ENCODE results near the gene OPN1MW3.
"Not testable (repeated sequence)": the region's sequence is repeated elsewhere in the genome, so short reads cannot be mapped to it uniquely, and the experiment has no call there.

OPN1MW3 gene

GRCh38 chrX:154257282-154257681 is at the start of gene OPN1MW3:
Gene OPN1MW3 (plus strand): TSS chrX:154257582. CDS start chrX:154257620, 38 bp downstream.
- not testable (repeated sequence) for DNase-seq

GRCh38 chrX:154209670-154210418 is 47.5 kb upstream of the OPN1MW3 start:
- not testable (repeated sequence) for DNase-seq

- not testable (repeated sequence) for DNase-seq
These were observed 46.3 kb upstream of the OPN1MW3 start for GRCh38 chrX:154211057-154211456.

DNA sequence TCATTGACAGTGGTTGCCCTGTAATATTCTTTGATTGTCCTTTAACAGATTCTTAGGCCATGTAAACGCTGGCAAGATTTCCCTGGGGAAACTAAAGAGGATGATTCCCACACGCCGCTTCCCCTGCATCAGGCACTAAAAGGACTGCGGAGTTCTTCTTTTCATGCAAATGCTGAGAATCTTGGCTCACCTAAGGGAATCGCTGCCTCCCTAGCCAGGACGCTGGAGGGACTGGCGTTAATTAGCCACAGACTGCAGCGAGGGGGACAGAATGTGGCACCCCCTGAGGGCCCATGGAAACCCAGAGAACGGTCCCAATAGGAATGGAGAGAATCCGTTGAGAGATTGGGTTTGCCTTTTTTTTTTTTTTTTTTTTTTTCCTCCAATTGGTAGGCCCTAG is 45.9 kb upstream of the OPN1MW3 start:
- DNase-seq, result not testable (repeated sequence)

GRCh38 chrX:154219456-154219855 is 37.9 kb upstream of the OPN1MW3 start, which contains the start of gene OPN1MW2:
Gene OPN1MW2 (plus strand): TSS chrX:154219756. CDS start chrX:154219816, 60 bp downstream.
- DNase-seq, result not testable (repeated sequence)

DNA sequence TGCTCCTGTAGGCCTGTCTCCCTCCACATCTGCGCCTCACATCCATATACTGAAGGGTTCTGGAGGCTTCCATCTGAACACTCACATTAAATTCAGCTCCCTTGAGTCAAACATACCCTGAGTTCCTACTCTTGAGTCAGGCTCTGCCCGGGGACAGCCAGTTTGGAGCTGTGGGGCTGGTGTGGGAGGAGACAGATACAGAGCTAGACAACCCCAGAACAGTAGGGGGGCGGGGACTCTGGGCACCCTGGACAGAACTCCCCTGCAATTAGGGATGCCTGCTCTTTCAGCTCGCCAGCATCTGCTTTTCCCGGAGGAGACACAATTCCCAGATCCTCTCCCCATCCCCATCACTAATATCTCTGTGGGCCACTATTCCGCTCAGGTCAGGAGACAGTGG is 32.1 kb upstream of the OPN1MW3 start:
- DNase-seq, result not testable (repeated sequence)

- not testable (repeated sequence) for DNase-seq
These were observed 30.7 kb upstream of the OPN1MW3 start for GRCh38 chrX:154226706-154227105.

DNA sequence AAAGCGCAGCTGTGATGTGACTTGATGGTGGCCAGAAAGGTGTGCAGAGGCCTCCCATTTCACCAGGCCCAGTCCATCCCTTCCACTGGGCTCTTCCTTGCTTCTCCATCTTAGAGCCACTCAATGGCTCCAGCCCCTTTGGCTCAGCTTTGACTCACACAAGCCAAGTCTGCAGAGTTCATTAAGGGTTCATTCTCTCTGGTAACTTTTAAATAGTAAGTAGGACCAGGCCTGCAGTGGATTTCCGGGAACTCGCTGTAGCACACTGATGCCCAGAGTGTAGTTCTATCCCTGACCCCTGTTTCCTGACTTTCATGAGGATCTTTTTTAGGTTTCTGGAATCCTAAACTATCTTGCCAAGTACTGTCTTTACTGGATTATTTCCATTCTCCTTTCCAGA is 25.9 kb upstream of the OPN1MW3 start:
- DNase-seq, result not testable (repeated sequence)

DNA sequence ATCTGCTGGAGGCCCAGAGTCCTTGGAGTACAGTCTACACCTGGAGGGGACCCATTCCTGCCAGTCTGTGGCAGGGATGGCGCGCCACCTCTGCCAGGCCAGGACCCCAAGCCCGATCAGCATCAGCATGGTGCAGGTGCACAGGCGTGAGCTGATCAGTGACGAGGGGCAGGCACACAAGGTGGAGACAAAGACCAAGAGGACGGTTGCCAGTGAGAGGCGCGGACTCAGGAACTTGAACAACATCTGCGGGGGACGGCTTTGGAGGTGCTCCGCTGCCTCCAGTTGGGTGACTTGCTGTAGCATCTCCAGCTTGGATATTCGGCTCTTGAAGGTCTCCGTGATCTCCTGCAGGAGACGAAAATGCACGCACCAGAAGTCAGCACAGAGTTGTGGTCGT is 23.8 kb upstream of the OPN1MW3 start:
- DNase-seq, result not testable (repeated sequence)

DNA sequence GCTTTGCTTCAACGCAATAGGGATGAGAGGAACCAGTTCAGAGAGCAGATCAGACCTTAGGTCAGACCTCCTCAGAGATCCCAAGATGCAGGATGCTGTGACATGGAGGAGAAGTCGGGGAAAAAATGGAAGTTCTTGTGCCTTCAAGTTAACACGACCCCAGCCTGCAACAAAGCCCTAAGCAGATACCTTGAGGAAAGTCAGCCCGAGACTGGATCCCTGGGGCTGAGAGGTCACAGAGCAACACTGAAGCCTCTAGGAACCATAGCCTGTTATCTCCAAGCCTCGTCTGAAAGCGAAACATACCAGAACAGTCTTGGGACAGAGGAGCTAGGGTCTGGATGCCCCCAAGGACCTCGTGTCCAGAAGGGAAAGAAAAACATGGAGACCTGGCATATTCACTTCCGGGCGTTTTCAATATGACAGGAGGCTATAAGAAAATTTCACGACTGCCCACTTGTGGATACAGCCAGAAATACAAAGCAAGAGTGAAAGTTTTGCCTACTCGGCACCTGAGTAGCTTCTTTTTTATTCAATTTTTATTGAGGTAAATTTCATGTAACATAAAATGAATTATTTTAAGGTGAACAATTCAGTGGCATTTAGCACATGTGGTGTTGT is 18.3 kb upstream of the OPN1MW3 start:
- DNase-seq, result not testable (repeated sequence)

- not testable (repeated sequence) for DNase-seq
These were observed 17.3 kb upstream of the OPN1MW3 start for GRCh38 chrX:154239982-154240503.

DNA sequence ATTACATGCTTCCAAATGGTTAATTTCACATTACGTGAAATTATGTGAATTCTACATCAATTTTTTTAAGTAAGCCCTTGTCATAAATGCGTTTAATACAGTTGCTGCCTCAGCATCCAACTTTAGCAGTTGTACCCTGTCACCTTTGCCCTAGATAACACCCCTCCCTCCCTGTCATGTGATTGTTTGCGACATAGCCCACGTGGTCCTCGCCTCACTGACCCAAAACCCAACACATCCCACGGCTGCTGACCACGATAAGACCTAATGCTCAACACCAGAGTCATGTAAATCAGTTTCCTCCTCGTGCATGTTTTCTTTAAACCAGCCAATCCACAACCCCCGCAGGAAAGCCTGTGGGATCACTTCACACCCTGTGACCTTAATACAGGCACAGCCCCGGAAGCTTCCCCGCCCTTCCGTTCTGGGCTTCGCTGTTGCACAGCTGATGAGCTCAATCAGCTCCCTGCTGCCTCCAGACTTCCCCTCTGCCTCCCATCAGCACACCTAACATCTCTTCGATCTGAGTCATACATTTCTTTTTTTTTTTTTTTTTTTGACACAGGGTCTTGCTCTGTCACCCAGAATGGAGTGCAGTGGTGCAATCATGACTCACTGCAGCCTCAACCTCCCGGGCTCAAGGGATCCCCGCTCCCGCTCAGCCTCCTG is 9.9 kb upstream of the OPN1MW3 start:
- not testable (repeated sequence) for DNase-seq

- not testable (repeated sequence) for DNase-seq
These were observed 9.3 kb upstream of the OPN1MW3 start for GRCh38 chrX:154248076-154248475.

DNA sequence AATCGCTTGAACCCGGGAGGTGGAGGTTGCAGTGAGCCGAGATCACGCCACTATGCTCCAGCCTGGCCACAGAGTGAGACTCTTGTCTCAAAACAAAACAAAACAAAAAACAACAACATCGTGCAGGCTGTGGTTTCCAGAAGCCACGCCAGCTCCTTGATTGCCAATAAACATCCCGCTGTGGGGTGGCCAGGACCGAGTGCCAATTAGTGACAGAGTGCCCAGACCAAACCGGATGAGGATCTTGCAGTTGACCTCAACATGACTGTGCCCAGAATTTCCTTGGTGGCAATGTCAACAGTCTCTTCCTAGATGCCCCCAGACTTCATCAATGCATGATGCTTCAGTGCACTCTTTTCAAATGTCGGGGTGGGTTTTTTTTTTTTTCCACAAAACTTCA is 1.3 kb downstream of the OPN1MW3 start:
- DNase-seq, result not testable (repeated sequence)

- not testable (repeated sequence) for DNase-seq
These were observed 5.7 kb downstream of the OPN1MW3 start for GRCh38 chrX:154263072-154263471.

- DNase-seq, result not testable (repeated sequence)
These were observed 11.9 kb downstream of the OPN1MW3 start for GRCh38 chrX:154269245-154269644.

GRCh38 chrX:154284489-154285338 is 27.3 kb downstream of the OPN1MW3 start:
- not testable (repeated sequence) for DNase-seq

DNA sequence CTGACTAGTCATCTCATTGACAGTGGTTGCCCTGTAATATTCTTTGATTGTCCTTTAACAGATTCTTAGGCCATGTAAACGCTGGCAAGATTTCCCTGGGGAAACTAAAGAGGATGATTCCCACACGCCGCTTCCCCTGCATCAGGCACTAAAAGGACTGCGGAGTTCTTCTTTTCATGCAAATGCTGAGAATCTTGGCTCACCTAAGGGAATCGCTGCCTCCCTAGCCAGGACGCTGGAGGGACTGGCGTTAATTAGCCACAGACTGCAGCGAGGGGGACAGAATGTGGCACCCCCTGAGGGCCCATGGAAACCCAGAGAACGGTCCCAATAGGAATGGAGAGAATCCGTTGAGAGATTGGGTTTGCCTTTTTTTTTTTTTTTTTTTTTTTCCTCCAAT is 29.0 kb downstream of the OPN1MW3 start:
- DNase-seq, result not testable (repeated sequence)

- no peak for DNase-seq
These were observed 37.6 kb downstream of the OPN1MW3 start, which contains the start of gene TEX28 for GRCh38 chrX:154294791-154295574. Gene TEX28 (minus strand): TSS chrX:154295124. CDS start chrX:154292117, 3,007 bp downstream.

DNA sequence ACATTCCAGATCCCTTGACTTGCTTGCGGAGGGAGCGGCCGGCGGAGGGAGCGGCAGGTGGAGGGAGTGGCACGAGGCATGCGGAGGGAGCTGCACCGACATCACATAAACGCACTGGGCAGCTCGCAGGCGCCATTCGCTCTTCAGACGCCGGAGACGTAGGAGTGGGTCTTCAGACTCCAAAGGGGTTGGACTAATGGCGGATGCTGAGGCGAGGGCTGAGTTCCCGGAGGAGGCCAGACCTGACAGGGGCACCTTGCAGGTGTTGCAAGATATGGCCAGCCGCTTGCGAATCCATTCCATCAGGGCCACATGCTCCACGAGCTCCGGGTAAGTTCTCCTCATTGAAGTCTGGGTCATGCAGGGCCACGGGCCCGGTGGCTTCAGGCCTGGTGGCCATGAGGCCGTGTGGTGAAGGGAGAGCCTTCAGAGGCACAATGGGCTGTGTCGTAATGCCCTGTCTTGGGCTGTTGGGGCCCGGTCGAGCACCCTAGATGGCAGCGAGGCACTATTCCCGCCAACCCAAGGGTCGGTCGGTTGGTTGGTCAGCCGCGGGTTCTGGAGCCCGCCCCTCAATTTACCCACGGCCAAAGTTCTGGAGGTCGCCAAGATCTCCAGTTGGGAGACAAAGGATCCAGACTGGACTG is 38.4 kb downstream of the OPN1MW3 start, which contains the start of gene TKTL1:
TKTL1 (plus strand) TSS at position 132 of the 647 bp plus-strand sequence; CDS start at position 197, 65 bp downstream.
- DNase-seq, result no peak

DNA sequence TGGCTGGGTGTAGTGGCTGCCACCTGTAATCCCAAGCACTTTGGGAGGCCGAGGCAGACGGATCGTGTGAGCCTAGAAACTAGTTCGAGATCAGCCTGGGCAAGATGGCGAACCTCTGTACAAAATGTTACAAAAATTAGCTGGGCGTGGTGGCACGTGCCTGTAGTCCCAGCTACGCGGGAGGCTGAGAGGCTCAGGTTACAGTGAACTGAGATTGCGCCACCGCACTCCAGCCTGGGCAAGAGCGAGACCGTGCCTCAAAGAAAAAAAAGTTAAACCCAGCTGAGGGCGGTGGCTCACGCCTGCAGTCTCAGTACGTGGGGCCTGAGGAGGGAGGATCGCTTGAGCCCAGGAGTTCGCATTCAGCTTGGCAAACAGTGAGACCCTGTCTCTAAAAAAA is 39.3 kb downstream of the OPN1MW3 start:
- DNase-seq, result no peak

Data from NCI-H446 treated with DMSO at 0.1 percent for 48 hours (cell line).